GM19397 (cell line): ENCODE data around the gene RANBP17.
"Not testable (repeated sequence)": the region's sequence is repeated elsewhere in the genome, so short reads cannot be mapped to it uniquely, and the experiment has no call there.

Source experiments
- ATAC-seq: cut with Tn5 transposase; IDR thresholded peaks from one replicate; pipeline ENCODE4 v1.9.1; 2021; ENCODE audit warnings: mild to moderate bottlenecking, moderate library complexity; ENCODE audit not compliant: unreplicated experiment

RANBP17 gene

DNA sequence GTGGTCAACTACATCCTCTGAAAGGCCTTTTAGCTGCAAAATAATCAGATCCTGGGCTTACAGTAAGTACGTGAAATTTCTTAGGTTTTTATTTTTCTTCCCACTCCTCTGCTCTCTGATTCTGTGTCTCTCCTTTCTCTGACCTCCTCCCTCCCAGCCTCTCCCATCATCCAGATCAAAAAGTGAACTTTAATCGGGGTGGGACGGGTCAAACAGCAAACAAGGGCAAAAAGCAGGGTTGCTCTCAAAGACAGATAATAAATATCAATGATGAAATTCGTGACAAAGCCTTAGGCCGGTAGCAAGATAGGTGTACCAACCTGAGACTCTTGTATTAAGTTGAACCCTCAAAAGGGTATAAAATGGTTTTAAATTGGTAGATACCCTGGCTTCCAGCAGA, 76.1 kb downstream of the RANBP17 start:
- no peak for ATAC-seq

DNA sequence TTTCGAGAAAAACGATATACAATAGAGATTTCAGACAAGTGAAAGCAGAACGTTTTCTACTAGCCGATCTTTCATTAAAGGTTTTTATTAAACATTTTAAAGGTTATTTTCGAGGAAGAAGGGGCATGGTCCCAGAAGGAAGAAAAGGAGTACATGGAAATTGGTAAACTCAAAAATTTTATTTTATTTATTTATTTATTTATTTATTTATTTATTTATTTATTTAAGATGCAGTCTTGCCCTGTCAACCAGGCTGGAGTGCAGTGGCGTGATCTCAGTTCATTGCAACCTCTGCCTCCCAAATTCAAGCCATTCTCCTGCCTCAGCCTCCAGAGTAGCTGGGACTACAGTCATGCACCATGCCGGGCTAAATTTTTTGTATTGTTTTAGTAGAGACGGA, 77.4 kb downstream of the RANBP17 start:
- ATAC-seq = no peak

DNA sequence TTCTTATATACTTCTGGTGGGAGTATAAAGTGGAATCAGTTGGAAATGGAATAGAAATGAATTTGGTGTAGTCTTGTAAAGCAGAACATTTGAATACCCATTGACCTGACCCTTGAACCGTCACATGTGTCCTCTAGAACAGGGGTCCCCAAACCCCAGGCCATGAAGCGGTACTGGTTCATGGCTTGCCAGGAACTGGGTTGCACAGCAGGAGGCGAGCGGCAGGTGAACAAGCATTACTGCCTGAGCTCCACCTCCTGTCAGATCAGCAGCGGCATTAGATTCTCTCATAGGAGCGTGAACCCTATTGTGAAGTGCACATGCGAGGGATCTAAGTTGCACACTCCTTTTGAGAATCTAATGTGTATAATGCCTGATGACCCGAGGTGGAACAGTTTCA, 80.0 kb downstream of the RANBP17 start:
- no peak for ATAC-seq

DNA sequence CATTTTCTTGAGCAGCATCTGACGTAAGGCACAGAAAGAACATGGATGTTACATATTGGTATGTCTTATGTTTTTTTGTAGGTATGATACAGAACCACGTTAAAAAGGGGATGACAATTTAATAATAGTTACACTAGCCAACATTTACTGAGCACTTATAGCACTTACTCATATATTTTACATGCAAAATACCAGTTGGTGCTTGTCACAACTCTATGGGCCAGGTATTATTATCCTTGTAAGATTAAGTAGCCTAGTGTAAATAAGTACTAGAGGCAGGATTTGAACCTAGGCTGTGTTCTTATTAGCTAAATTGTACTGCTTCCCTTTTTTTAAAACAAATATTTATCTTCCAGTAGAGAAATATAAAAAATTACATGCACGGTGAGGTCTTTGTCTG, 83.5 kb downstream of the RANBP17 start:
- ATAC-seq = no peak

DNA sequence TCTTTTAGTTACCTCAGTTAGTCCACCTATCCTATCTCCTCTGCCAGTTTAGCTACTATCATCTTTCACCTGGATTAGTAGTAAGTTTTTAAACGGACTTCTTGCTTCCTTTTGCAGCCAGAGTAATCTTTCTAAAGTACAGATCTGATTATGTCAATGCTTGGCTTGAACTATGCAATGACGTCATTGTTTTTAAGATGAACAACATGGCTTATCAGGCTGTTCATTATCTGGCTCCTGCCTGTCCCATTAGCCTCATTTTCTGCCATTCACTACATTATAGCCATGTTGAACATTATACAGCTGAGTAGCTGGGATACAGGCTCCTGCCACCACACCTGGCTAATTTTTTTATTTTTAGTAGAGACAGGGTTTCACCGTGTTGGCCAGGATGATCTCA, 98.7 kb downstream of the RANBP17 start:
- ATAC-seq = no peak

DNA sequence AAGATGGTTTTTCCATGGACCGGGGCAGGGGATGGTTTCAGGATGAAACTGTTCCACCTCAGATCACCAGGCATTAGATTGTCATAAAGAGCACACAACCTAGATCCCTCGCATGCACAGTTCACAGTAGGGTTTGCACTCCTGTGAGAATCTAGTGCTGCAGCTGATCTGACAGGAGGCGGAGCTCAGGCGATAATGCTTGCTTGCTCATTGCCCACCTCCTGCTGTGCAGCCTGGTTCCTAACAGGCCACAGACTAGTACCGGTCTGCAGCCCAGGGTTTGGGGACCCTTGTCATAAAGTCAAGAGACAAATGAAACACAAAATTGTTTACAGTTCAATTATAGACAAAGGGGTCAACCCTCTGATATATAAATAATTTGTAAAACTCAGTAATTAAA, 101.7 kb downstream of the RANBP17 start:
- ATAC-seq = no peak

DNA sequence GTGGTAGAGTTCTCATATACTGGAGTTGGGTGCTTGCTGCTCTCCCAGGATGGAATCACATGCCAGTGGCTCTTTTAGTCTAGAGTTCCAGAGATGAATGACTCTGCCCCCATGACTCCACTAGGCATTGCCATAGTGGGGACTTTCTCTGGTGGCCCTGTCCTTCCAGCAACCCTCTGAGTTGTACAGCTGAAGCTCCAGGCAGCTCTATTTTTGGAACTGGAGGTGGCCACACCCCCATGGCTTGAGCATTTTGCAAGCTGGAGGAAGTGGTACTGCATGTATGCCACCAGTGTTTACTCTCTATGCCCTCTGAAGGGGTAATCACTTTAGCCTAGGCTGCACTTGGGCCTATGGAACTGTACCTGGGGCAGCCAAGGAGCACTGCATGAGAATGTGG, 112.6 kb downstream of the RANBP17 start:
- no peak for ATAC-seq

DNA sequence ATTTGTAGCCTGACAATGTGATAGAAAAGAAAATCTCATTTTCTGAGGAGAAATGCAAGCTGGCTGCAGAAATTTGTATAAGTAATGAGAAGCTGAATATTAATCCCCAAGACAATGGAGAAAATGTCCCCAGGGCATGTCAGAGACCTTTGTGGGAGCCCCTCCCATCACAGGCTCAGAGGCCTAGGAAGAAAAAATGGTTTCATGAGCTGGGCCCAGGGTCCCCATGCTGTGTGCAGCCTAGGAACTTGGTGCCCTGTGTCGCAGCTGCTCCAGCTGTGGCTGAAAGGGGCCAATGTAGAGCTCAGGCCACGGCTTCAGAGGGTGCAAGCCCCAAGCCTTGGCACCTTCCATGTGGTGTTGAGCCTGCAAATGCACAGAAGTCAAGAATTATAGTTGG, 118.4 kb downstream of the RANBP17 start:
- not testable (repeated sequence) for ATAC-seq

DNA sequence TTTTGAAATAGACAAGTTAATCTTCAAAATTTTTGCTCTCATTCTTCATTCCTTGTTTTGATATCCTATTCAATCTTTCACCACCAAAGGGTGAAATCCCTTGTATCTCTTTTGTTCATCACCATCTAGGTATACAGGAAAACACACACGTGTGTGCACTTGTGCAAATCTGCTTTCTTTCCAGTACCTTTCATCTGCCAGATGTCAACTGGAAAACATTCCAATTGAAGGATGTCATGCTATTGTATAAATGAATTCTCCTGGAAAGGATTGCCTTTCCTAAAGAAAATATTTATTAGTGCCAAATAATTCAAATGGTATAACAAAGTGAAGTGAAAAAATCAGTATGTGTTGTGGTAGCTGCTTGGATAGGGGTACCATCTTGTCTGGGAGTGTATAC, 123.7 kb downstream of the RANBP17 start:
- no peak for ATAC-seq

DNA sequence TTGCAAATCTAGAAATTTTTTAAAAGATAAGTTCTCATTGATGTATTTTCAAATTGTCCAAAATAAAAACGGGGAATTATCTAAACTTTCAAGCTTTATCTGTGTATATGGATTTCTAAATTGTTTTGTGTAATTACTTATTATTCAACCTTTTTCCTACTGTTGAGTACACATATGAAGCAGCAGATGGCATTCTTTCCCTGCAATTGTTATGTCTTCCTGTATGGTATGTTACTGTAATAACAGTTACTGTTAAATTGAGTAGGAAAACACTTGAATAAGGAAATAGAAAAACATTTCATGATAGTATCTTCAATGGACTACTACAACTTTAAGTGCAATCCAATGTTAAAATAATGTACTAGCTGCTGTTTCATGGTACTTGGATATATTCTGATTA, 124.8 kb downstream of the RANBP17 start:
- no peak for ATAC-seq

DNA sequence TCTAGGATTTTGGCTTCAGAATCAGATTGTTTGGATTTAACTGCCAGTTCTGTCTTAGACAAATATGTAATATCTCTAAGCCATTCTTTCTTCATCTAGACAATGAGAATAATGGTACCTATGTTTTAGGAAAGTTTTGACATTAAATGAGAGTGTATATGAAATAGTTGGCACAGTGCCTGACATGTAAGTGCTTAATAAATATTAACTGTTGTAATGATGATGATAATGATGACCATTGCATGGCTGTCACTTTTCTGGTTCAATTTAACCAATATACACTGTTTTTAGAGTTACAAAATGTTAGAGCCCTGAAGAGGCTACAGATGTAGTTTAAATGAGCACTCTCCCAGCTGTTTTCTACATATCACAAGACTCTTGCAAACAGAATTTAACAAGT, 131.7 kb downstream of the RANBP17 start:
- ATAC-seq = no peak

DNA sequence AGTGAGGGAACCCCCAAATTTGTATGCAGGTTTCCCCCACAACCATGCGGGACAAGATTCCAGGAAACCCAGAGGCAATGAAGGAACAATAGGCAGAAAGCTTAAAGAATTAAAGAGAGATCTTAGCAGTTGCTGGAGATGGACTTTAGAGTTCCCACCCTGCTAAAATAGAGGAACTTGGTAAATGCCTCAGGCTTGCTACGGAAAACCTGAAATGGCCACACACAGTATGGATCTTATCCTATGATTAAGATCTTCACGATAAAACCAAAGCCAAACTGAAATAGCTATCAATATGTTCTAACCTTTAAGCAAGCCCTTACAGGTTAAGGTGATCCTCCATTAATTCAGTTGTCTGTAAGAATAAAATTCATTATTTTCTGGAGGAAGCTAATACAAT, 148.3 kb downstream of the RANBP17 start:
- no peak for ATAC-seq

DNA sequence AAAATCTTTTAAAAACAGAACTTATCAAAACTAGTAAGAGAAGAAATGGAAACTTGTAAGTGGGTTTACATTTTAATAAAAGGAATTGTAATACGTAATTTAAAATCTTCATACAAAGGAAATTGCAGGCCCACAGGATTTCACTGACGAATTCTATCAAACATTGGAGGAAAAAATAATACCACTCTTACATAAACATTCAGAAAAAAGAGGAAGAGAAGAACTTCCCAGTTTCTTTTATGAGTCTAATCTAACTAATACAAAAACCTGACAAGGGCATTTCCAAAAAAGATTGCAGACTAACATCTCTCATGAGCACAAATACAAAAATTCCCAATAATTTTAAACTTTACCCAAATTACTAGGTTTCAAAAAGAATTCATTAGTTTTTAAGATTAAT, 149.0 kb downstream of the RANBP17 start:
- ATAC-seq = no peak

DNA sequence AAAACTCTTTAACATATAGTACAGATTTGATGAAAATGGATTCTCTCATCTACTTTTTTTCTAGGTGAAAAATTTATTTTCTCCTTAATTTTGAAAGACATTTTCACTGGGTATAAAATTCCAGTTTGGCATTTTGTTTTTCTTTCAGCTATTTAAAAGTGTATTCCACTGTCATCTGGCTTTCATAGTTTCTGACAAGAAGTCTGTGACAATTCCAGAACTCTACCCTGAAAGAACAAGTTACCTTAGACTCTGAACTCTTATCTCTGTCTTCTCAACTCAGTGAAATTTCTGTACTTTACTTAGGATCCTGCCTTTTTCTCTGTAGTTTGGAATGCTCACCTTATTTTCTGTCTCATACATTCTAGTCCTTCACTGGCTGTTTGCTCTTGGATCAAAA, 161.7 kb downstream of the RANBP17 start:
- ATAC-seq = no peak

DNA sequence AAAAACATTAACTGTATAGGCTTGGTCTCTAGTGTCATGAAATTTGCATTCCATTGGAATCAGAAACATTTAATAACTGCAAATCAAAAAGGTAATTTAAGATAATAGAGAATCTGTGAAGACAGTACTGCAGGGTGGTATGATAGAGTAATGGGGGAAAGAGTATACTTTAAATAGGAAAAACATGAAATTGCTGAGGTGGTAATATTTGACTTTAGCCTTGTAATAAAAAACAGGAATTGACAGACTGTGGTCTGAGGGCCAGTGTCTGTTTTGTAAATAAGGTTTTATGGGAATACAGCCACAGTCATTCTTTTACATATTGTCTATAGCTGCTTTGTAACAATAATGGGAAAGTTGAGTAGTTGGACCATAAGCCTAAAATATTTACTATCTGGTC, 162.3 kb downstream of the RANBP17 start:
- ATAC-seq = no peak

DNA sequence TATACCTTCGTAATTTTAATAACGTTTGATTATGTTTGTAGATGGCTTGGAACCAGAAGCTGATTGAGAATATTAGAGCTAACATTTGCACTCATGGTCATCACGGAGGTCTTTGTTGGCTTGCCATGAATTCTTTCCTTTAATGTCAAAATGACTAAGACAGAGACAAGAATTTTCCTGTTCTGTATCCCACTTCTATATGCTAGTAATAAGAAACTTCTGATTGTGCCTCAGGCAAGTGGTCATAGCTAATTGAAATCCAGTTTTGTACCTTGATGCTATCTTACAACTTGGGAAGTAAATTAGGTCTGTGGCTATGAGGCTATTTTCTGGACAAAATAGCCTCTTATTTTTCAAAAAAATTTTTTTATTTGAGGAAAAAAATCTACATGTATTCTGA, 167.6 kb downstream of the RANBP17 start:
- no peak for ATAC-seq

DNA sequence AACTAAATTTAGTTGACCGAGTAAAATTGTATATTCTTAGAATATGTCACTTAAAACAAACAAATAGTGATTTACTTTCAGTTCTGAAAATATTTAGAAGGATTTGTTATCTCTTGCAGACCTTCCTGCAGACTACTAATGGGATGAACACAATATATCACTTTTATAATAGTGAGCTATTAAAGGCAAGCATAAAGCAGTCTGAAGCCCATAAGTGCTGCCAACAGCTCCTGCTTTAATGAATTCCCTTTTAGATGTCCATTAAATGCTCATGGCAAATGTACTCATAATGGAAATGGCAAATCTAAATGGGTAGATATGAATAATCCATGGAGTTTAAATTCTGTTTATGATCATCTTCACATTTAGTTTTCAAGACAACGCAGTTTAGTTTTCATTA, 170.2 kb downstream of the RANBP17 start:
- ATAC-seq = no peak

DNA sequence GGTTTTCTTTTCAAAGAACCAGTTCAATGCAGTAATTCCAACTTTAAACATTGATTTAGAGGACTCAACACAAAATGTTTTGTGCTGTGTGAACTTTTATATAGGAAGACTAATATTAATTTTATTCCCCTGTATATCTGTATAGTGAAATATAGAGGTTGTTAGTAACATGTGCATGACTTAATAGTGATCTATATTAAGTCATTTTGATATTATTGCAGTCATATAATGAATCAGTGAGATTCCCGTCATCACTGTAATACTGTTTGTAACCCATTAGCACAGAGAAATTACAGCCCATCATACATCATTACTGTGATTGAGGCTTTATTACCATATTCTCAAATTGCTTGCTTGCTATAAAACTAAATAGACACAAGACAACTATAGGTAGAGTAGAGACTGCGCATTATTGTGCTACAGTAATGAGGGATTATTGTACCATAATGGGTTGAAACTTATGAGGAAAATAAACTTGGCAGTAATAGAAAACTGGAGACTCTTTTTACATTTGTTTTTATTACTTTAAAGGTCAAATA, 170.7 kb downstream of the RANBP17 start:
- ATAC-seq = no peak

DNA sequence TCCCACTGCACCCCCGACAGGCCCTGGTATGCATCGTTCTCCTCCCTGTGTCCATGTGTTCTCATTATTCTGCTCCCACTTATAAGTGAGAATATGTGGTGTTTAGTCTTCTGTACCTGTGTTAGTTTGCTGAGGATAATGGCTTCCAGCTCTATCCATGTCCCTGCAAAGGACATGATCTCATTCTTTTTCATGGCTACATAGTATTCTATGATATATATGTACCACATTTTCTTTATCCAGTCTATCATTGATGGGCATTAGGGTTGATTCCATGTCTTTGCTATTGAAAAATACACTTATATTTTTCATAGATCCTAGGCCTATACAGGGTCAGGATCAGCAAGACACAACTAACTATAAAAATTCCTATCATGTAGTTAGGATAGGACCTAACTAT, 180.1 kb downstream of the RANBP17 start:
- ATAC-seq = not testable (repeated sequence)

DNA sequence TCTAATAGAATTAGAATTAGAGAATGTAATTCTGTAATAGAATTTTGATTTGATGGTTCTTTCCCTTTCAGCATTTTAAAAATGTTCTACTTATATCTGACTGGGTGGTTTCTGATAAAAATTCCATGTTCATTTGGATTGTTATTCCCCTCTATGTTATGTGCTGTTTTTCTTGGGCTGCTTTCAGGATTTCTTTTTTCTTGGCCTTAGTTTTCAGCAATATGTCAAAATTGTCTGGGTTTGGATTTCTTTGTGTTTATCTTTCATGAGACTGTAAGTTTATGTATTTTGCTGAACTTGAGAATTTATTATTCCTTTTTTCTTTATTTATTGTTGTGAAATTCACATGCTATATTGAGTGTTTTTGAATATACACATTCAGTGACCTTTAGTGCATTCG, 189.1 kb downstream of the RANBP17 start:
- no peak for ATAC-seq

DNA sequence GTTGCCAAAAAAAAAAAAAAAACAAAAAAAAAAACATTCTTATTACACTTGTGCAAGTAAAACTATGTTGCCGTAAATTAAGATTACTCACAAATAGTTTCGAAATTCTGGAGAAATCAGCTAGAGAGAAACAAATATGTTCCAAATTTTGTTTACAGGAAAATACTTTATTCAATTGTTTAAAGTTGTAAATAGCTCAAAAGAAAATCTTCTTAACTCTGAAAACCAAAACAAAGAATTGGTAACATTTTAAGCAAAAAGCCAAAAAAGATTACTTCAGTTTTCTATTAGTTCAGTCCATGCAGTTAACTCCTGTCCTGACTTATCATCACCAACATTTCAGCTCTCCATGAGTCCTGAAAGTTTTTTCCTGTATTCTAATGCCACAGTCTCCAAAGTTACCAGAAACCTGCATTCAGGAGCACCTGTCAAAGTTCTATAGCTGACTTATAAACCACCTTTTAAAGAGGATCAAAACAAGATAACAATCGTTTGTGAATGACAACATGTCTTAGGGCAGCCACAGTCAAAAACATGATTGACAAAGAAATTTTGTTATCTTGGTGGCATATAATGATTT, 194.1 kb downstream of the RANBP17 start:
- no peak for ATAC-seq

DNA sequence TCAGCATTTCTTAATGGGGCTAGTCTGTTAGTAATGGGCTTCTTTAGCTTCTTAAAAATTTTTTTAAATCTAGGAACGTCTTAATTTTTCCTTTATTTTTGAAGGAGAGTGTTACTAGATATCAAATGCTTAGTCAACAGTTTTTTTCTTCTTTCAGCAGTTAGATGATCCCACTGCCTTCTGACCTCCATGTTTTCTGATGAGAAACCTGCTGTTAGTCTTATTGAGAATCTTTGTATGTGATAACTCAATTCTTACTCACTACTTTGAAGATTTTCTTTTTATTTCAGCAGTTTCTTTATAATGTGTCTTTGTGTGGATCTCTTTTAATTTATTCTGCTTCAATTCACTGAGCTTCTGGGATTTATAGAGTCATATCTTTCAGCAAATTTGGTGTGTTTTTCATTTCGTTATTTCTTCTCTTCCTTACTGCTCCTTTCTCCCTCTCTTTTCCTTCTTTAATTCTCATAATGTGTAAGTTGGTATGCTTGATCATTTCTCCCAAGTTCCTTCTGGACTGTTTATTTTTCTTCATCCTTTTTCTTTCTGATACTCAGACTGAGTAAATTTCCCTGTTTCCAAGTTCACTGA, 205.8 kb downstream of the RANBP17 start:
- ATAC-seq = no peak

DNA sequence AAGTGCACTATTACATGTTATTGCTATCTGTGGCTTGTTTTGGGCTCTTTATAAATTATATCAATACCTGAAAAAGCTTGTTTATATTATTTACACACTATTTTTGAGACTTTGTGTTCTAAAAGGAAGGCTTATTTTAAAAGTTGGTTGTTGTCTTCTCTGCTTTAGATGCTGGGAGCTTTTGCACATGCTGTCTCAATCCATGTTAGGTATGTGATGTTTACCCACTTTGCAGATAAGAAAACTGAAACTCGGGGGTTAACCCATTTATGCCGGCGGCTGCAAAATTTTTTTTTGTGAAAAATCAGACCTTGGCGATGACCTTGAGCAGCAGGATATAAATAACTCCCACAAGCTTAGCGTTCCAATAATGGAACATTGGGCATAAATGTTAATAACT, 212.9 kb downstream of the RANBP17 start:
- no peak for ATAC-seq
